ENCODE data around the gene PSME3IP1.

DNA sequence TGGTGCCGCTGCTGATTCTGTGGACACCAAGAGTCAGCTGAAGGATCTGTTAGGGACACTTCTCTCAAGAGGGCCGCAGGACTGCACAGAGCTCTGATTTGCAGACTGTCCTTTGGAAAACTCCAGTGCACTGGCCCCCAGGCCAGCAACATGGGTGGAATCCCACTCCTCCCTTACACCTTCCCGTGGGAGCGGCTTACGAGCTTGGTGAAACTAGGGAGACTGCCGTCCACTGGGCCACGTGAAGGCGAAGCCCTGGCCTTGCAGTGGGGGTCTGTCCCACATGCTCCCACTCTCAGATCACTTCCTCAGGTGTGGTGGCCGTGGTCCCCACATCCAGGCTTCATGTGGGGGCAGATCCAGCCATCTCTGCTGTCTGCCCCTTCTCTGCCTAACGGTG is 36.4 kb downstream of the PSME3IP1 start:
- TF ChIP-seq RCOR1 (IDR thresholded peaks at IDR 0.05; ENCODE audit: insufficient replicate concordance, low read length) (no peak), RAD21 (IDR thresholded peaks at IDR 0.05; ENCODE audit: low read length) (no peak), CTCF (conservative IDR thresholded peaks at IDR 0.05; ENCODE audit: low read depth, low read length) (no peak)
